NB4 (cell line): ENCODE data around the gene GLDN.

Experiments
- DNase-seq: peaks from one replicate; pipeline ENCODE4 v3.0.0; 2010; ENCODE audit warnings: low read depth
- H3K4me3 ChIP-seq: one replicate; pipeline ENCODE4 v1.5.1; 2011; ENCODE audit warnings: mild to moderate bottlenecking, low read depth, low read length, moderate library complexity
- CTCF ChIP-seq: IDR thresholded peaks from one replicate; pipeline ENCODE4 v1.5.1; 2012; ENCODE audit warnings: low read depth, low read length
- MYC ChIP-seq: IDR thresholded peaks from 2 replicates; pipeline ENCODE4 v1.6.1; 2011; ENCODE audit warnings: low read depth, low read length
- POLR2A ChIP-seq: IDR thresholded peaks from 2 replicates; pipeline ENCODE4 v1.6.1; 2011; ENCODE audit warnings: mild to moderate bottlenecking; ENCODE audit not compliant: insufficient read length; ENCODE audit errors: extremely low read depth
- TF ChIP-seq, protein P1 (sequence below): IDR thresholded peaks from 2 replicates; pipeline ENCODE4 v1.6.1; 2011; ENCODE audit warnings: low read depth, low read length

GLDN gene

GRCh38 chr15:51366920-51367319 lies 25.5 kb downstream of the GLDN start:
- H3K4me3 ChIP-seq, result no peak overlapping the region
- no peak for DNase-seq
- TF ChIP-seq MYC (no peak), CTCF (no peak), POLR2A (no peak)
- TF ChIP-seq, protein P1, sequence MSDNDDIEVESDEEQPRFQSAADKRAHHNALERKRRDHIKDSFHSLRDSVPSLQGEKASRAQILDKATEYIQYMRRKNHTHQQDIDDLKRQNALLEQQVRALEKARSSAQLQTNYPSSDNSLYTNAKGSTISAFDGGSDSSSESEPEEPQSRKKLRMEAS, result no peak

GRCh38 chr15:51367322-51367976 lies 26.0 kb downstream of the GLDN start:
- TF ChIP-seq MYC, result no peak
- no peak for TF ChIP-seq POLR2A
- TF ChIP-seq, protein P1, result no peak
- no peak for DNase-seq
- H3K4me3 ChIP-seq, result no peak overlapping the region

GRCh38 chr15:51368307-51368706 lies 26.9 kb downstream of the GLDN start:
- DNase-seq, result no peak
- TF ChIP-seq POLR2A, result no peak
- TF ChIP-seq MYC, result no peak
- no peak for TF ChIP-seq CTCF
- TF ChIP-seq, protein P1, result no peak
- H3K4me3 ChIP-seq, result no peak overlapping the region

DNA sequence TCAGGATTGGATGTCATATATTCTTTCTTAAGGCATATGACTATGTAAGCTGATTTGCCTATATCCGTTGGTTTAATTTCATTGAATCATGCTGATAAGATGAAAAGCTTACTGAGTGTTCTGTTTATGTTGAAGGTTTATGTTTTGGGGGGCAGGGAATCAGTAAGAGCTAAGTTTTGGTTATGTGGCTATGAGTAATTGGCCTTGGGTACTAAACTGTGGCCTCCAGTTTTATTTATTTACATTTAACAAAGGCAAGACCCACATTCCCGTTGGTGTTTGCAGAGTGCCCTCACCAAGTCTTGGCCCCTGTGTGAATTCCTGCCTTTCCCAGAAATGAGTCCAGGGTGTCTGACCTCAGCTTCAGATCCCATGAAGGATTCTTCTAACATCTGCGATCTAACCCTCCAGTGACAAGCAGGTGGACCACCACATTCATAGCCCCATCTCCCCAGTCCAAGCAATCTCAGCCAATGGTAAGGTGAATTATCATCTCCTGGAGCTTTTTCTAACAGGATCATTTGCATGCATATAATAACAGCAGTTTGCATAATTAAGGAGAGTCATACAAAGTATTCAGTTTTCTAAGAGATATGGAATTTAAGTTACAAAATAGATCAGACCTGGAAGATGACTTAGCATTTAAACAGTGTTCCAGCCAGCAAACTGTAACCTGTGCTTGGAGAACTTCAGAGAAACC lies 27.4 kb downstream of the GLDN start:
- H3K4me3 ChIP-seq, result no peak overlapping the region
- DNase-seq, result no peak
- TF ChIP-seq, protein P1, result no peak
- TF ChIP-seq MYC (no peak), POLR2A (no peak), CTCF (no peak)

GRCh38 chr15:51369451-51369761 lies 28.0 kb downstream of the GLDN start:
- no peak for DNase-seq
- TF ChIP-seq MYC, result no peak
- TF ChIP-seq, protein P1, result no peak
- no peak for TF ChIP-seq CTCF
- no peak for TF ChIP-seq POLR2A
- H3K4me3 ChIP-seq, result no peak overlapping the region

DNA sequence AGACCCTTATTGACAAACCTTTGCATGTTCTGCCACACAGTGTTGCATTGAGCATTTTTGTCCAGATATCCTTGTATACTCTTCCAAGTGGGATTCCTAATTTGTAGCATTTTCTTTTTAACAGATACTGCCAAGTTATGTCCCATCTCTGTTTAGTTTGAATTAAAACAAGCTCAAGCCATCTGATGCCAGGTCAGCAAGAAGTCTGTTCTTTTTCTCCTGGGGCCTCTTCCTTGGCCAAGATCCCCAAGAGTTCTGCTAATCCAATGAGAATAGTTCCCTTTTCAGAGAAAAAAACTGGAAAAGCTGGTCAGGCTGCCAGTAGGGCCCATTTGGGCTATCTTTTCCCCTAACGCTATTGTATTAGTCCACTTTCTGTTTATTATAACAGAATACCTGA lies 29.8 kb downstream of the GLDN start:
- no peak overlapping the region for H3K4me3 ChIP-seq
- no peak for DNase-seq
- TF ChIP-seq CTCF, result no peak
- TF ChIP-seq MYC, result no peak
- TF ChIP-seq POLR2A, result no peak
- TF ChIP-seq, protein P1, result no peak
